ENCODE data around the gene CNGB1. TPM values are rescaled to one million over a fixed set of nuclear protein-coding genes. Genes with fewer than 3 reads are reported as not detected.
"Not testable (repeated sequence)": the region's sequence is repeated elsewhere in the genome, so short reads cannot be mapped to it uniquely, and the experiment has no call there.

The CNGB1 gene
- total RNA-seq, 1 donor from 2014 or later: not detected

DNA sequence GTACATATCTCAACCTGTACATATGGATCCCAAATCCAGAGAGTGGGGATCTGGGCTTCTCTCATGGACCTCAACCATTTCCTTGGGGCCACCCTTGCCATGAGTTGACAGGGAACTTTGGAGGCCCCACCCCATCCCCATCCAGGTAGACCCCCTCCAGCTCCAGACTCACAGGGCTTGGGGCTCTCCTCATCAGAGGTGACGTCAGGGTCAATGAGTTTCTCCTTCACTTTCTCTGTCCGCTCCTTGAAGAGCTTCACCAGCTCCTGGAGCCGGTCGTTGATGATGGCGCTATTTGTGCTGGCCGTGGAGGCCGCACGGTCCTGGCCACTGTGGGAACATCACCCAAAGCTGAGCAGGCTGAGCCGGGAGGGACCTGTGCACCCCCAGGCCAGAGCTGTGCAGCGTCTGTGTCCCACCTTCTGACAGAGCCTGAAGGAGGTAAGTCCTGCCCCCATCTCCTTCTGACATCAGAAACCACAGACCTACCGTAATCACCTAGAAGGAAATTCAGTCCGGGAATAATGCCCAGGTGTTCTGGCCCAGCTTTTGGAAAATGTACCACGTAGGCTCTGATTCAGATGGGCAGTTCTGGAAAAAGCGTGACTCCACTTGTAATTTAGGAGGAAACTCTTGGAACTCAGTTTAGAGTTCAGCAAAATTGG is 50.6 kb downstream of the CNGB1 start:
- DNase-seq (ENCODE audit: low spot score): no peak
- H3K9me3 Mint-ChIP-seq (ENCODE audit: low read depth): peaks cover 3% of the 10 kb centered on the region
- H3K27ac Mint-ChIP-seq (ENCODE audit: unreplicated experiment): no peak overlapping the region
- H3K4me1 Mint-ChIP-seq (ENCODE audit: low read depth): no peaks in the 10 kb centered on the region
- H3K27me3 Mint-ChIP-seq (ENCODE audit: low read depth): peaks cover 2% of the 10 kb centered on the region
- H3K36me3 Mint-ChIP-seq (ENCODE audit: low read depth): no peaks in the 10 kb centered on the region
- TF ChIP-seq, protein P1, sequence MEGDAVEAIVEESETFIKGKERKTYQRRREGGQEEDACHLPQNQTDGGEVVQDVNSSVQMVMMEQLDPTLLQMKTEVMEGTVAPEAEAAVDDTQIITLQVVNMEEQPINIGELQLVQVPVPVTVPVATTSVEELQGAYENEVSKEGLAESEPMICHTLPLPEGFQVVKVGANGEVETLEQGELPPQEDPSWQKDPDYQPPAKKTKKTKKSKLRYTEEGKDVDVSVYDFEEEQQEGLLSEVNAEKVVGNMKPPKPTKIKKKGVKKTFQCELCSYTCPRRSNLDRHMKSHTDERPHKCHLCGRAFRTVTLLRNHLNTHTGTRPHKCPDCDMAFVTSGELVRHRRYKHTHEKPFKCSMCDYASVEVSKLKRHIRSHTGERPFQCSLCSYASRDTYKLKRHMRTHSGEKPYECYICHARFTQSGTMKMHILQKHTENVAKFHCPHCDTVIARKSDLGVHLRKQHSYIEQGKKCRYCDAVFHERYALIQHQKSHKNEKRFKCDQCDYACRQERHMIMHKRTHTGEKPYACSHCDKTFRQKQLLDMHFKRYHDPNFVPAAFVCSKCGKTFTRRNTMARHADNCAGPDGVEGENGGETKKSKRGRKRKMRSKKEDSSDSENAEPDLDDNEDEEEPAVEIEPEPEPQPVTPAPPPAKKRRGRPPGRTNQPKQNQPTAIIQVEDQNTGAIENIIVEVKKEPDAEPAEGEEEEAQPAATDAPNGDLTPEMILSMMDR (IDR thresholded peaks at IDR 0.05): no peak
- no peak overlapping the region for H3K4me3 Mint-ChIP-seq (ENCODE audit: unreplicated experiment)

DNA sequence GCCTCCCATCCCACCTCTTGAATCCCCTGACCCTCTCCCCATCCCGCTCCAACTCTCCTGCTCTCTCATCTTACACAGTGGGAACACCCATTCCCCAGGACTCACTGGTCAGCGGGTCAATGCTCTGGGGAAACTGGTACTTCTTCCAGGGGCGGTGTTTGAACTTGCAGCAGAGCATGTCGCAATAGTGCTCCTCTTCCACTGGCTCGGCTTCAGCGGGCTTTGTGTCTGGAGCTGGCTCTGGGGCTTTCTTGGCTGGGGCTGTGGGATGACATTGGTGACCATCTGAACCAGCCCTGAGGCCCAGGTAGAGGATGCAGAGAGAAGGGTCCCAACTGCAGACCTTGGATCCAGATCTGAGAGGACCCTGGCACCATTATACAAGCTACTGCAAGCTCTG is 51.9 kb downstream of the CNGB1 start:
- H3K27me3 Mint-ChIP-seq (ENCODE audit: low read depth): peaks cover 14% of the 10 kb centered on the region
- H3K4me3 Mint-ChIP-seq (ENCODE audit: unreplicated experiment): no peak overlapping the region
- no peak overlapping the region for H3K27ac Mint-ChIP-seq (ENCODE audit: unreplicated experiment)
- no peaks in the 10 kb centered on the region for H3K36me3 Mint-ChIP-seq (ENCODE audit: low read depth)
- TF ChIP-seq, protein P1 (IDR thresholded peaks at IDR 0.05): no peak
- DNase-seq (ENCODE audit: low spot score): no peak
- H3K9me3 Mint-ChIP-seq (ENCODE audit: low read depth): peaks cover 3% of the 10 kb centered on the region
- no peaks in the 10 kb centered on the region for H3K4me1 Mint-ChIP-seq (ENCODE audit: low read depth)

DNA sequence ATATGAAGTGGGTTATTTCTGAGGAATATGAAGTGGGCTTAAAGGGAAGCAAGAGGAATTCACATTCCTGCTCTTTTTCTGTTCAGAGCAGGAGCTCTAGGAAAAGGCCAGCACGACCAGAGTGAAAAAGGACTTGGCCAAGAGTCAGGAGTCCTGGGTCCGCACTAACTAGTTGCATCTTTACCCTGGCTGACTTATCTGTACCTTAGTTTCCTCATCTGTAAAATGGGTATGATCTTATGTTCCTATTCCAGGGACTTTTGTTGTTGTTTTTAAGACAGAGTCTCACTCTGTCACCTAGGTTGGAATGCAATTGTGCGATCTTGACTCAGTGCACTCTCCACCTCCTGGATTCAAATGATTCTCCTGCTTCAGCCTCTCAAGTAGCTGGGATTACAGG is 52.5 kb downstream of the CNGB1 start:
- Mint-ChIP-seq H3K27ac (ENCODE audit: unreplicated experiment) (no peak overlapping the region), H3K4me1 (ENCODE audit: low read depth) (no peaks in the 10 kb centered on the region), H3K9me3 (ENCODE audit: low read depth) (peaks cover 3% of the 10 kb centered on the region), H3K4me3 (ENCODE audit: unreplicated experiment) (no peak overlapping the region), H3K27me3 (ENCODE audit: low read depth) (peaks cover 14% of the 10 kb centered on the region), H3K36me3 (ENCODE audit: low read depth) (no peaks in the 10 kb centered on the region)
- TF ChIP-seq, protein P1 (IDR thresholded peaks at IDR 0.05): no peak
- DNase-seq (ENCODE audit: low spot score): no peak

DNA sequence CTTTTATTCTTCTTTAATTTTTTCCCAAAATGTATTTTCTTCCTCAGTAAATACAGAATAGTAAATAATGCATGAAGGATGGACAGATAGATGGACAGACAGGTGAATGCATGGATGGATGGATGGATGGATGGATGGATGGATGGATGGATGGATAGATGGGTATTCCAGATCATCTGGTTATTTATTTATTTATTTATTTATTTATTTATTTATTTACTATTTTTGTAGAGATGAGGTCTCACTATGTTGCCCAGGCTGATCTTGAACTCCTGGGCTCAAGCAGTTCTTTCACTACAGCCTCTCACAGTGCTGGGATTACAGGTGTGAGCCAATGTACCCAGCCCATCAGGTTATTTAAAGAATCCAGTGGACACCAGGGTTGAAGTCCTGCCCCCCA is 53.0 kb downstream of the CNGB1 start:
- H3K4me1 Mint-ChIP-seq (ENCODE audit: low read depth): not testable (repeated sequence)

DNA sequence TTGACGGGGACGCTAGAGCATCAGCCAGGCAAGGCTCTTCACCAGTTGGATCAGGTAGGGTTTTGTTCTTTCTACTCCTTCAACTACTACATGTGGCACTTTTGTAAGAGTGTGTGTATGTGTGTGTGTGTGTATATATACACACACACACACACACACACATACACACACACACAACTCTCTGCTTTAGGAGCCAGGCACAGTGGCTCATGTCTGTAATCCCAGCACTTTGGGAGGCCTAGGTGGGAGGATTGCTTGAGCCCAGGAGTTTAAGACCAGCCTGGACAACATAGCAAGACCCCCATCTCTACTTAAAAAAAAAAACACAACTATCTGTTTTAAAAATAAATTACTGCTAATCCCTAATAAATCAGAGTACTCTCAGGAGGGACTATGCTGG is 53.4 kb downstream of the CNGB1 start:
- H3K27me3 Mint-ChIP-seq (ENCODE audit: low read depth): peaks cover 14% of the 10 kb centered on the region
- not testable (repeated sequence) for H3K36me3 Mint-ChIP-seq (ENCODE audit: low read depth); H3K4me3 Mint-ChIP-seq (ENCODE audit: unreplicated experiment); H3K9me3 Mint-ChIP-seq (ENCODE audit: low read depth); H3K4me1 Mint-ChIP-seq (ENCODE audit: low read depth); H3K27ac Mint-ChIP-seq (ENCODE audit: unreplicated experiment); DNase-seq (ENCODE audit: low spot score)

More for the DNA sequence above, 53.0 kb downstream of the CNGB1 start:
- not testable (repeated sequence) for H3K36me3 Mint-ChIP-seq (ENCODE audit: low read depth); H3K4me3 Mint-ChIP-seq (ENCODE audit: unreplicated experiment); DNase-seq (ENCODE audit: low spot score); H3K9me3 Mint-ChIP-seq (ENCODE audit: low read depth); H3K27ac Mint-ChIP-seq (ENCODE audit: unreplicated experiment)
- peaks cover 14% of the 10 kb centered on the region for H3K27me3 Mint-ChIP-seq (ENCODE audit: low read depth)

DNA sequence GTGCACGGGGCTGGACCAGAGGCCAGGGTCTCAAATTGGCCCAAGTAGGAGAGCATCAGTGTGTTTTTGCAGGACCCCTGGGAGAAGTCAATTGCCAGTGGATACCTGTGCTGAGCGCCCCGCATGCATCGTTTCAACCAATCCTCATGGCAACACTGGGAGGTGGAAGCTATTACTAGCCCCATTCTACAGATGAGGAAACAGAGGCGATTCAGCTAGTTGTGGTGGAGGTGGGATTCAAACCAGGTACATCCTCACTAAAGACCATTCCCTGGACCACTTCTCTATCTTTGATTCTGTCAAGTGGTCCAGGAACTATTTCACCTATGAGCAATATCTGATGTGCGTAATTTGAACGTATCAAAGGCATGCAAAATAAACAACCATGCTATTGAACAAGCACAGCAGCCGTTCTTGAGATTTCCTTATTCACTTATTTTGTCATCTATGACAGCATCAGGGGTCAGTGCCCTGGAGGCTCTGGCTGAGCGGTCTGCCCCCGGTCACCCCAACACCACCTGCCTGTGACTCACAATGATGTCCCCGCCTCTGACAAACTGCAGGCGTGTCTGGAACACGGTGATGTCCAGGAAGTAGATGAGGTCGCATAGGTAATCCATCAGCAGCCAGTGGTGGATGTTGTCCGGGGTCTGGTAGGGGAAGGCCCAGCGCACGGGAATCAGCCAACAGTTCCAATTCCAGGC is 54.0 kb downstream of the CNGB1 start:
- Mint-ChIP-seq H3K27ac (ENCODE audit: unreplicated experiment) (no peak overlapping the region), H3K27me3 (ENCODE audit: low read depth) (peaks cover 15% of the 10 kb centered on the region), H3K4me1 (ENCODE audit: low read depth) (no peaks in the 10 kb centered on the region), H3K9me3 (ENCODE audit: low read depth) (peaks cover 3% of the 10 kb centered on the region), H3K36me3 (ENCODE audit: low read depth) (no peaks in the 10 kb centered on the region), H3K4me3 (ENCODE audit: unreplicated experiment) (no peak overlapping the region)
- TF ChIP-seq, protein P1 (IDR thresholded peaks at IDR 0.05): no peak
- DNase-seq (ENCODE audit: low spot score): no peak

Data from chondrocyte (in vitro differentiated cells).